Activated T-helper 1 cell treated with Interleukin-2 at 50 U/mL for 16 hours (primary cell): ENCODE measurements around the gene COL2A1.

Experiments
- DNase-seq: peaks from one replicate; pipeline ENCODE4 v3.0.0-alpha.2; 2020; ENCODE audit warnings: low read depth

The COL2A1 gene

GRCh38 chr12:48004053-48004941, at the start of gene COL2A1:
Gene COL2A1 (minus strand): TSS chr12:48004476. CDS start chr12:48004321, 155 bp downstream.
- DNase-seq = no peak

DNA sequence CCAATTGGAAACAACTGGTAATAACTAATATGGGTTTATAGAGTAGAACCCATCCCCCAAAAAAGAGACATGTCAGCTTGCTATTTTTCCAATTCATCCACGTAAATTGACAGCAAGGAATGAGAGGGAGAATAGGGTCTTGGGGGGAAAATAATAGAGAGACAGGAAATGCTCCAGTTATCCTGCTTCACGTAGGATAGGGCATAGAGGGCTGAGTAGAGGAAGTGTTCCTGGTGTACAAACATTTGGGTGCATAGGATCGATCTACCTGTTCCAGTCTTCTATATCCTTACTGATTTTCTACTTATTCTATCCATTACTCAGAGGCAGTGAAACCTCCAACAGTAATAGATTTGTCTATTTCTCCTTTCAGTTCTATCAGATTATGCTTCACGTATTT, 49.6 kb upstream of the COL2A1 start:
- no peak for DNase-seq

- DNase-seq = no peak
Observed at GRCh38 chr12:48053122-48053521, 48.8 kb upstream of the COL2A1 start.

GRCh38 chr12:48051681-48052080, 47.4 kb upstream of the COL2A1 start:
- no peak for DNase-seq

DNA sequence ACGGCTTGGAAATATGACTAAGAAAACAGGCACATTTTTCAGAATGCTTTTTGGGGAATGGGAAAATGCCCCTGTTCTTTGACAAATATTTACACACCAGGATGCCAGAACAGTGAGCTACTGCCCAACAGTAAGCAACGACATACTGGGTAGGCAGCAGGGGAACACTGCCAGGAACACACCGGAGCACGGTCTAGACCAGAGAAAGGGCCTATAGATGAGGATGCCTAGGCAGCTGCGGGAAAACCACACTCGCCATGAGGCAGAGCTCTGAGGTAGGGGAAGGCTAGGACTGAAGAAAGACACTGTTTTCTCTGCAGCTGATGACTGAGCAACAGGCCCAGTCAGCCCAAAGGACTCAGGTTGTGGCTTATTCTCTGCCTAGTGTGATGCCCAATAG, 45.9 kb upstream of the COL2A1 start:
- no peak for DNase-seq

DNA sequence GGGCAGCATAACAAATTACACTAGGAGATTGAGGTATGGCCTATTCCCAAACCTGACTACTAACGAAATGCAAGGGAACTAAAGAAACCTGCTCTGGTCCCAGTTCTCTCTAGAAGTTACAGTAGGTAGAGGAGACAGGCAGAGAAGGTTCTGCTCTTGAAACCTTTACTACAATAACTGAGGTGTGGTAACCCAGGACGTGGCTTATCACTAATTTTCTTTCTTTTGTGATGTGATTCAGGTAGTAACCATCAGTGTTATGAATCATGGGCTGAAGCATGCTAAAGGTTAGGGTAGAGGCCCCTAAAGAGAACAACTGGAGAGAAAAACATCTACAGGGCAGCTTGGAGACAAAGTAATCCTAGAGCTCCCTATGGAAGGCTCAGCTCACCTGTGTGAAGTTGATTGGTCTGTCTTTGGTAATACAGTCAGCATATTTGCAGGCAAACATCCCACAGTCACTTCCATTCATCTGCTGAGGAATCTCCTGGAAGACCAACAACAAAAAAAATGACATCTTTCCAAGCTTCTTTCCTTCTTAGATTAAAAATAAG, 41.8 kb upstream of the COL2A1 start:
- no peak for DNase-seq

- no peak for DNase-seq
Observed at GRCh38 chr12:48045061-48045846, 41.0 kb upstream of the COL2A1 start.

- no peak for DNase-seq
Observed at GRCh38 chr12:48044396-48044795, 40.1 kb upstream of the COL2A1 start.

DNA sequence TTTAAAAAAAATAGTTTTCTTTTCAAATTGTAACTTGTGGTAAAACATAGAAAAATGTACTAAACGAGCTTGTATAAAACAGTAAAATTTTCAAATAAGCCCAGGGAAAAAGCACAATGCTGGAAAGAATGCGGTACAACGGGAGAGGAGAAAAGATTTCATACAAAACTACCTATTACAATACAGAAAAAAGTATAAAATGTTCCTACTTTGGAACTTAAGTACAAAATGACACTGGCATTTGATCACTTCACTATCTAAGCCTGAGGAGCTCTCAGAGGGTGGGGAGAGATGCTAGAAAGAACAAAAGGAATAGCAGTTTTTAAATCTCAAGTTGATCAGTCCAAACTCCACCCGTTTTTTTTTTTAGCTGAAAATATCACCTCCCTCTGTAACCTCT, 39.5 kb upstream of the COL2A1 start:
- DNase-seq = no peak

DNA sequence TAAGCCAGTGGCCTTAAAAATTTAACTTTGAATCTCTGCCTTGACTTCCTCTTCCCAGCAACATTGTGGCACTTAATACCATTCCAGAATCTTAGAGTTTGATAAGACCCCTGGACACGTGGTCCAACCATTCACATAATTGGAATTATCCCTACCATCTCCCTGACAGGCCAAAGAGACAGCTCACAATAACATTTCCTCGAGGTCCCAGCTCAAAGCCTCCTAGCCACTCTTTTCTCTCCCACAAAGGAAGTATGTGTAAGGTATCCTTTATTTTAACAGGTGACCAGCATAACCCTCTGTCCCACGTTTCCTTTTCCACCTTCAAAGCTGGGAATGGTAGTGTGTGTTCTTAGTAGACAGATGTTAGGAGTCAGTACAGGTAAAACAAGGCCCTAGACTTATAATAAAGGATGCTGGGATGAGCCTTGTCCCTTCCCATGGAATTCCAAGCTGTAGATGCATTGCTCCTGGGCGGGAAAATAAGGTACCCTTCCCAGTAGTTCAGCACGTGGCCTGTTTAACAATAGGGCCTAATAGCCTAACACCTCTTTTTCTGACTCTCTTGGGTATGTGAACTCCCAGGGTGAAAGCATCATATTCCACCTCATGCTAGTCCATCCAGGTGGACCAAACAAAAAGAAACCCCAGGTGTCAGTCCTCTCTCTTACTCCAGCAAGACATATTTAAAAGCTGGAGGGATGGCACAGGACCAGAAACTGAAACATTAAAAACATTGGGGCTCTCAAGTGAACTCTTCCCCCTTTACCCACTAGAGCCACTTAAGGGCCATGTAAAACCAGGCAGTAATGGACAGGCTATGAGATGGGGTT, 37.5 kb upstream of the COL2A1 start:
- no peak for DNase-seq

- DNase-seq = no peak
Observed at GRCh38 chr12:48040354-48040753, 36.1 kb upstream of the COL2A1 start.

DNA sequence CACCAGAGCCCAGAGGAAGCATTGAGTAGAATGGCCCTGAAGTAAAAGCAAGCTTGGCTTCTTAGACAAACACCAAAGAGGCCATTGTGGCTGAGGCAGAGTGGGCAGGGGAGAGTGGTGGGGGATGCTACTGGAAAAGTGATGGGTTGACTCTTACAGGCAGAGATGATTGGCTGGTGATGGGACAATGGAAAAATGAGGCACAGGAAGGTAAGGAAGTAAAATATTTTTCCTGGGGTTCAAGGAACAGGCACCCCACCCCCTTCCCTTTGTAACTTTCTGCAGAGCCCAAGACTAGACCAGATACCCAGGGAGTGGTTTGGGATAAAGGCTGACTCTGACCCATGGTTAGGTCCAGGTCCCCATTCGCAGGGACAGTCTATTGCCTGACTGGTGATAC, 34.9 kb upstream of the COL2A1 start:
- no peak for DNase-seq

DNA sequence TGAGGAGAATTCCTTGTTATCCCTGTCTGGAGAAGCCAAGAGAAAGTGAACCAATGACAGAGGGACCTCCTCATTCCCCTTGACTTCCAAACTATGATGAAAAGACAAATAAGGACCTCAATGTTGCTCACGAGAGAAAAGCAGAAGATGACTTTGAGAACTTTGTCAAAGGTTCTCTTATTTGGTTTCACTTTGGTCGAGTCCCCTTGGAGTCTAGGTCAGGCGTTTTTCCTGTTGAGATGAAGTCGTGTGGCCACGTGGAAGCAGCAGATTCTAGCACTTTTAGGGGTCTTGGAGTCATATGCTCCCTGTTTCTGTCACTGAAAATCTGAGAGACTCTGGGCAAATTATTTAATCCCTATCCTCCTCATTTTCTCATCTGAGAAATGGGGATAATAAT, 33.8 kb upstream of the COL2A1 start:
- DNase-seq = no peak

GRCh38 chr12:48037267-48037915, 33.1 kb upstream of the COL2A1 start:
- DNase-seq = no peak

- no peak for DNase-seq
Observed at GRCh38 chr12:48036818-48037217, 32.5 kb upstream of the COL2A1 start.

DNA sequence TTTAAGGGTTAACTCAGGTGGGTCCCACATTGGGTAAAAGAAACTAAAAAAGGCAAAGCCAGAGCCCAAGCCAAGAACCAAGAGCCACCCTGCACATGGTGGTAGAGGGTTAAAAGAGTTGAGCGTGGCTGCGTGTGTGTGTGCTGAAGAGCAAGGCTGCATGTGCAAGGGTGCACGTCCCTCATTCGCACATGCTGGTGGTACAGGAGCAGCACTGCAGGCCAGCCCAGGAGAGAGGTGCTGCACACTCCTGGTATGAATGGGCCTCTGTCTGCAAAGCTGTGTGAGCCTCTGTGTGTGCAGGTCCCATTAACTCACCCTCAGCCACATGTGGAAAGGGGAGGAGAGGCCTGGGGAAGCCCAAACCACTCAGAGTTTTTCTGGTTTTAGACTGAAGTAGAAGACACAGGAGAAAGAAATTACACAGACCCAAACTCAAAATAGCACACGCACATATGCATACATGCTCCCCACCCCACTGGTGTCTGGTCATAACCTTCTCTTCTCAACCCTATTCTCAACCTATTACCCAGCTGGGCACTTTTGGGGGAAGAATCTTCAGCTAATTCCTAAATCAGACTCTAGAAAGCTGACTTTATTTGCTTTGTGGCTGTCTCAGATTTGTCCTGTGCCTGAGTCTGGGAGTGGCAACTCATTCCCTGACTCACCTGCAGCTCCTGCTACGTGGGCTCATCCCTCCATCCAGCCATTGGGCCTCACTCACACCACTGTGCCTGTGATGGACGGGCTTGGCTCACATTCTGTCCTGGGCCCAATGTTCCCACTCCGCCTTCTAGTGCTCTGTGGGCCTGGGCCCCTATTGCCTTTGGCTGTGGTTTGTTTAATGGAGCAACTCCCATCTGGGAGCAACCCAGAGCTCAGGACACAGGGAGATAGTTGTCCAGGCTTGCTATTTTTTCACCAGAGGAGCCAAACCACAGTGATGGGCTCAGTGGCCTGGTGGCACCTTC, 30.8 kb upstream of the COL2A1 start:
- DNase-seq = no peak

GRCh38 chr12:48033451-48033850, 29.2 kb upstream of the COL2A1 start:
- DNase-seq = no peak

DNA sequence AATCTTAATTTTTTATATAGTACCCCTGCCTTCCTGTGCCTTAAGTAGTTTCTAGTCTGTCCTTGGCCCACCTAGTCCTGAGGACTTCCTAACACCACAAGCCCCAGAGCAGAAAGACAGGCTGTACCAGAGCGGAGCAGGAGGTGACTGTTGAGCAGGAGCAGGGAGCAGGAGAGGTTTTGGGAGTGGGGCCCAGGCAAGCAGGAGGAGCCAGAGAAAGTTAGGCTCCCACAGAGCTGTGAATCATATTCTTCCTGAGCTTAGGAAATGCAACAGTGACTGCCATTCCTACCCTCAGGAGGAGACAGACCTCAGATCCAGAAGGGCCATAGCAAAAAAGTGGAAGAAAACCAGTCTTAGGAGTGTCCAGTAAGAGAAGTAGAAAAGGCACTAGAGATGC, 28.3 kb upstream of the COL2A1 start:
- DNase-seq = no peak

DNA sequence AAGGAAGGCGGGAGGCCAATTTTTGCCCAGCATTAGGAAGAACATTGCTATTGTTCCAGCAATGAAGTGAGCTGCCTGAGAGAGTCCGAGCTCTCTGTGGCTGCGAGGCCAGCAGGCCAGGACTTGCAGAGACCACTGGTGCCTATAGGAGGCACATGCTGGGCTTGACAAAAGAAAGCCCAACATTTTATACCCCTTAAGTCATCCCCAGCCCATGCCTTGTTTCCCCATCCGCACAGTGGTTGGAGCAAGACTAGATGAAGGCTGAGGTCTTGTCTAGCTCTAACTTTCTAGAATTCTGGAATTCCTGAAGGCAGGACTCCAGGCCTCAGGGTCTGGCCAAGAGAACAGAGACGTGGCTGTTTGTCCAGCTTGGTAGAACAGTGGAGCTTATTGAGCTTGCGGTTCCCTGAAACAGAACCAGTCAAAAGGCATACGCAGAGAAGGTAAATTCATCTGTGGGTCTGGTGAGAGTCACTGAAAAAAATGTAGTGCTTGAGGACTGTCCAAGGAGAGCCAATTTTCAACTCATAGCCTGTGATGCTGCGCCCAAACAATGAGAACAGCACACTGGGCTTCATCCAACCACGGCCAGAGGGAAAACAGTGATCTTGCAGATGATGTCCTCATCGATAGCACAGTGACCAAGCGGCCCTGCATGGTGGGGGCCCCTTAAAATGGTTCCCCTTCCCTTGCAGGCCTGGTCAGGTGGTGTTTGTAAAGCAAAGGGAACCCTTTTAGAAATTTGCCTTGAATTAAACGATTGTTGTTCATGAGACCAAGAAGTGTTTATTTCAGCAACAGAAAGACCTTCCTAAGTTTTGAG, 27.1 kb upstream of the COL2A1 start:
- DNase-seq = no peak
